Tibial nerve (tissue), 4 donors: Measurements from ENCODE around the gene GET3.
"Not testable (repeated sequence)": the region's sequence is repeated elsewhere in the genome, so short reads cannot be mapped to it uniquely, and the experiment has no call there.

ENCODE experiments used
- CTCF ChIP-seq, 5 experiments: fragments of 200-600 bp in 3 of 5; fragments of 450-650 bp in 2 of 5; sonication (generic) in 3 of 5; IDR thresholded peaks; one replicate each; pipeline ENCODE4 v1.5.1; 2016 to 2019; ENCODE audit warnings: antibody characterized with exemption in 5 of 5, mild to moderate bottlenecking in 3 of 5, moderate library complexity in 2 of 5
- EP300 ChIP-seq, 2 donors: sonication (generic); formaldehyde crosslinking; IDR thresholded peaks; one replicate each; pipeline ENCODE4 v1.6.1; 2017; ENCODE audit warnings: antibody characterized with exemption in 2 of 2, mild to moderate bottlenecking in 1 of 2

- TF ChIP-seq CTCF (IDR thresholded peaks at IDR 0.05): peak in 3 of 5 experiments; percentile 15 to 37 (median 27)
- TF ChIP-seq EP300 (IDR thresholded peaks at IDR 0.05): not testable (repeated sequence)
Measured at GRCh38 chr19:12712077-12712476, 25.2 kb upstream of the GET3 start.
